Measurements from ENCODE around the gene USP46.

The USP46 gene

DNA sequence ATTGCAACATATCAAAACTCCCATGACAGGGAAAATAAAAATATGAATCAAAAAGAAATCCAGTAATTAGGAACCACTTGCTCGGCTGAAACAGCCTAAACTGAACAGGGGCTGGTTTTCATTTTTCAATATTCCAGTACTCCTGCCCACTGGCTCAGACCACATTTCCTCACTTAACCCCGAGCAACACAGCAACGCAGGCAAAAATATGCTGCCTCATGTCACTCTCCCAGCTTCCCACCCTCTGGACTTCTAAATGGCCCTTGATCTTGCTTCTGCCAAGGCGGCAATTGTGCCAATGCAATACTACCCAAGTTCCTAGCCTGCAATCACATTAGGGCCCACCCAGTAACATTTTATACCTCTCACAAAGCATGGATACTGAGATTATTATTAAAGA, 30.6 kb downstream of the USP46 start:
- no peaks in the 10 kb centered on the region for H3K27me3 ChIP-seq (replicated peaks in 2 of 5; ENCODE audit: control insufficient read depth in 4 of 5, insufficient read depth in 5 of 5, low read length in 4 of 5)
- WGBS (ENCODE audit: insufficient coverage) = 93% methylated on average over 3 of the region's 4 CpGs
- ChIA-PET CTCF (interaction anchor here (1.4 kb wide), 1 partner anchor 15 kb away, joined by 4 read pairs; no protein-coding TSS in a partner anchor), POLR2A (interaction anchor here (0.6 kb wide), 1 partner anchor 46 kb away, joined by 3 read pairs; no protein-coding TSS in a partner anchor)
- no peaks in the 10 kb centered on the region for H3K9me3 ChIP-seq (ENCODE audit: control extremely low read depth in 1 of 5, control insufficient read depth in 4 of 5, insufficient read depth in 2 of 5, low read depth in 1 of 5, low read length in 4 of 5)
- peaks cover 6 to 21% (median 8%) of the 10 kb centered on the region in 4 experiments for H3K36me3 ChIP-seq (ENCODE audit: control insufficient read depth in 4 of 4, insufficient read depth in 4 of 4, low read length in 3 of 4)
- no peak for DNase-seq
- no peaks in the 10 kb centered on the region for H3K4me1 ChIP-seq (ENCODE audit: control extremely low read depth in 1 of 4, control insufficient read depth in 4 of 4, insufficient read depth in 4 of 4, low read length in 3 of 4)
- H3K4me3 ChIP-seq (ENCODE audit: control insufficient read depth in 1 of 7, extremely low read depth in 1 of 7, insufficient read depth in 4 of 7, low read depth in 2 of 7, low read length in 6 of 7) = no peak overlapping the region
- H3K27ac ChIP-seq (ENCODE audit: insufficient read depth in 1 of 2, low read depth in 1 of 2, low read length in 2 of 2, poor library complexity in 1 of 2, severe bottlenecking in 2 of 2) = no peak overlapping the region

DNA sequence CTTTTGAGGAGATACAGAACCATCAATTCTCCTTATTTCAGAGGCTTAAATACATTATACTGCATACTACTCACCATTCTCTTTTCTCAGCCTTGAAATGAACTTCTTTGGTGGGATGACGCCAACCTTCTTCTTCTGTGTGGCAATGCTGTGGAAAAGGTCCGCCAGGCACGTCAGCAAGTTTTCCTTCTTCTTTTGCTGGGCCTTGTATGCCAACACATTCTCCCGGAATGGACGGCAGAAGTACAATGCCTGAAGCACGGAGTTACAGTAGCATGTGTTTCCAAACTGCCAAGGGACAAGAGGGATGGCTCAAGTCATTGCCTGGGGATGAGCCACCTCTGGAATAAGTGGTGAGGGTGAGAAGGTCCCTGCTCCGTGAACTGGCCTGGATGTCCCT, 31.2 kb downstream of the USP46 start:
- H3K4me3 ChIP-seq (ENCODE audit: control insufficient read depth in 1 of 7, extremely low read depth in 1 of 7, insufficient read depth in 4 of 7, low read depth in 2 of 7, low read length in 6 of 7) = no peak overlapping the region
- no peaks in the 10 kb centered on the region for H3K9me3 ChIP-seq (ENCODE audit: control extremely low read depth in 1 of 5, control insufficient read depth in 4 of 5, insufficient read depth in 2 of 5, low read depth in 1 of 5, low read length in 4 of 5)
- peaks cover 6 to 23% (median 8%) of the 10 kb centered on the region in 4 experiments for H3K36me3 ChIP-seq (ENCODE audit: control insufficient read depth in 4 of 4, insufficient read depth in 4 of 4, low read length in 3 of 4)
- CTCF ChIA-PET = no interaction called here
- whole genome bisulfite sequencing (ENCODE audit: insufficient coverage) = 97% methylated on average over 5 of the region's 7 CpGs
- H3K27me3 ChIP-seq (replicated peaks in 2 of 5; ENCODE audit: control insufficient read depth in 4 of 5, insufficient read depth in 5 of 5, low read length in 4 of 5) = no peaks in the 10 kb centered on the region
- no peak for DNase-seq
- H3K27ac ChIP-seq (ENCODE audit: insufficient read depth in 1 of 2, low read depth in 1 of 2, low read length in 2 of 2, poor library complexity in 1 of 2, severe bottlenecking in 2 of 2) = no peak overlapping the region
- POLR2A ChIA-PET = no interaction called here
- H3K4me1 ChIP-seq (ENCODE audit: control extremely low read depth in 1 of 4, control insufficient read depth in 4 of 4, insufficient read depth in 4 of 4, low read length in 3 of 4) = no peaks in the 10 kb centered on the region

DNA sequence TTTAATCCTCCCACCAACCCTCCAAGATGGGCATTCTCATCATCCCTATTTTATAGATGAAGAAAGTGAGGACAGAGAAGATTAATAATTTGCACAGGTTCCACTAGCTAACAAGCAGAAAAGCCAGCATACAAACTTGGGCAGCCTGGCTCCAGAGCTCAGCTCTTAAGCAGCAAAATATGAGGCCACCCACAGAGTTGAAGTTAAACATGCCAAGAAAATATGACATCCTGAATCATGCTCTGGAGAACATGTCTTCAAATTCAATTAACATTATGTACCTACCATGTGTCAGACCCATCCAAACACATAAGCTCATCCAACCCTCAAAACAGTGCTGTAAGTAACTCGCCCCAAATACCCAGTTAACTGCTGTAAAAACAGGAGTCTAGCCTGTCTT, 33.9 kb downstream of the USP46 start:
- Histone ChIP-seq H3K4me1 (ENCODE audit: control extremely low read depth in 1 of 4, control insufficient read depth in 4 of 4, insufficient read depth in 4 of 4, low read length in 3 of 4) (no peaks in the 10 kb centered on the region), H3K36me3 (ENCODE audit: control insufficient read depth in 4 of 4, insufficient read depth in 4 of 4, low read length in 3 of 4) (peaks cover 9 to 27% (median 11%) of the 10 kb centered on the region in 4 experiments), H3K27me3 (replicated peaks in 2 of 5; ENCODE audit: control insufficient read depth in 4 of 5, insufficient read depth in 5 of 5, low read length in 4 of 5) (no peaks in the 10 kb centered on the region), H3K4me3 (ENCODE audit: control insufficient read depth in 1 of 7, extremely low read depth in 1 of 7, insufficient read depth in 4 of 7, low read depth in 2 of 7, low read length in 6 of 7) (no peak overlapping the region), H3K27ac (ENCODE audit: insufficient read depth in 1 of 2, low read depth in 1 of 2, low read length in 2 of 2, poor library complexity in 1 of 2, severe bottlenecking in 2 of 2) (no peak overlapping the region), H3K9me3 (ENCODE audit: control extremely low read depth in 1 of 5, control insufficient read depth in 4 of 5, insufficient read depth in 2 of 5, low read depth in 1 of 5, low read length in 4 of 5) (no peaks in the 10 kb centered on the region)
- ChIA-PET CTCF (no interaction called here), POLR2A (no interaction called here)
- WGBS (ENCODE audit: insufficient coverage) = 100% methylated on average over 1 of the region's 1 CpG
- no peak for DNase-seq

DNA sequence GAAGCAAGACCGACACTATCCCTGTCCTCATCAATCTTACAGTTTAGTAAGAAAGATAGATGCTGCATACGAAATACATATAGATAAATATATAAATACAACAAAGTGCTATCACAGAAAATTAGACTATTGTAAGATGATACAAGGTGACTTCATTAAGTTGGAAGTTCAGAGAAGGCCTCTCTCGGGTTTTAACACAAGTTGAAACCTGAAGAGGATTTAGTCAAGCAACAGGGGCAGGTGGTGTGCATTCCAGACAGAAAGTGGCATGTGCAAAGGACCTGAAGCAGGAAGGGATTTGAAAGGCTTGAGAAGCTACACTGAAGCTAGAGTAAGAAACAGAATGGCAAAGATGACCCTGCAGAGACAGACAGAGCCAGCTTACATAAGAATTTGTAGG, 36.5 kb downstream of the USP46 start:
- Histone ChIP-seq H3K36me3 (ENCODE audit: control insufficient read depth in 4 of 4, insufficient read depth in 4 of 4, low read length in 3 of 4) (peaks cover 6 to 15% (median 10%) of the 10 kb centered on the region in 4 experiments), H3K27me3 (replicated peaks in 2 of 5; ENCODE audit: control insufficient read depth in 4 of 5, insufficient read depth in 5 of 5, low read length in 4 of 5) (no peaks in the 10 kb centered on the region), H3K4me3 (ENCODE audit: control insufficient read depth in 1 of 7, extremely low read depth in 1 of 7, insufficient read depth in 4 of 7, low read depth in 2 of 7, low read length in 6 of 7) (no peak overlapping the region), H3K27ac (ENCODE audit: insufficient read depth in 1 of 2, low read depth in 1 of 2, low read length in 2 of 2, poor library complexity in 1 of 2, severe bottlenecking in 2 of 2) (no peak overlapping the region), H3K9me3 (ENCODE audit: control extremely low read depth in 1 of 5, control insufficient read depth in 4 of 5, insufficient read depth in 2 of 5, low read depth in 1 of 5, low read length in 4 of 5) (no peaks in the 10 kb centered on the region), H3K4me1 (ENCODE audit: control extremely low read depth in 1 of 4, control insufficient read depth in 4 of 4, insufficient read depth in 4 of 4, low read length in 3 of 4) (no peaks in the 10 kb centered on the region)
- CTCF ChIA-PET = interaction anchor here (0.9 kb wide), 1 partner anchor 289 kb away, joined by 3 read pairs; no protein-coding TSS in a partner anchor
- WGBS (ENCODE audit: insufficient coverage) = 100% methylated on average over 1 of the region's 3 CpGs
- DNase-seq = no peak
- POLR2A ChIA-PET = no interaction called here

DNA sequence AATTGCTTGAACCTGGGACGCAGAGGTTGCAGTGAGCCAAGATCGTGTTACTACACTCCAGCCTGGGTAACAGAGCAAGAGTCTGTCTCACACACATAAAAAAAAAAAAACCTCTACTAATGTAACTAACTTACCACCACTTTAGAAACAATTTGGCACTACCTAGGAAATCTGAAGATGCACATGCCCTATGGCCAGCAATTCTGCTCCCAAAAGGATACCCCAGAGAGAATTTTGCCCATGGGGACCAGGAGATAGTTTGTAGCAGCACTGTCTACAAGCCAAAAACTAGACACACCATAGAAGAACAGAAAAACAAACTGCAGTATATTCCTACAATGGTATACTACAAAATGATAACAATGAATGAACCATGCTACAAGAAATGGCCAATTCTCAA, 37.5 kb downstream of the USP46 start:
- H3K9me3 ChIP-seq (ENCODE audit: control extremely low read depth in 1 of 5, control insufficient read depth in 4 of 5, insufficient read depth in 2 of 5, low read depth in 1 of 5, low read length in 4 of 5) = no peaks in the 10 kb centered on the region
- WGBS (ENCODE audit: insufficient coverage) = 100% methylated on average over 2 of the region's 2 CpGs
- CTCF ChIA-PET = no interaction called here

DNA sequence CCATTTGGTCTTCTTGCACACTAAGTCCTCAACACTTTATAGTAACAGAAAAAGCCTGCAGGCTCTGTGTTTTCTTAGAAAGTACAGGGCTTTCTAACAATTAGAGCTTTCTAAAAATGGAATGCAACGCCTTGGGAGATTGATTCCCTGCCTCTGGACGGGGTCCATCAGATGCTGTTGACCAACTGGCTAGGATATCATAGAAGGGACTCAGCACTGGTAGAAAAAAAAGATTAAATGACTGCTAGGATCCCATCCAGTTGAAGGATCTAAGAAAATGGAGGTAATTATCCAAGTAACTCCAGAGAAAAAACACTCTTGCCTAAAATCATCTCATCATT, 39.5 kb downstream of the USP46 start:
- no peak overlapping the region for H3K4me3 ChIP-seq (ENCODE audit: control insufficient read depth in 1 of 7, extremely low read depth in 1 of 7, insufficient read depth in 4 of 7, low read depth in 2 of 7, low read length in 6 of 7)
- H3K27ac ChIP-seq (ENCODE audit: insufficient read depth in 1 of 2, low read depth in 1 of 2, low read length in 2 of 2, poor library complexity in 1 of 2, severe bottlenecking in 2 of 2) = no peak overlapping the region
- H3K9me3 ChIP-seq (ENCODE audit: control extremely low read depth in 1 of 5, control insufficient read depth in 4 of 5, insufficient read depth in 2 of 5, low read depth in 1 of 5, low read length in 4 of 5) = no peaks in the 10 kb centered on the region
- POLR2A ChIA-PET = no interaction called here
- 100% methylated on average over 2 of the region's 2 CpGs for WGBS (ENCODE audit: insufficient coverage)
- DNase-seq = no peak
- peaks cover 2 to 6% (median 5%) of the 10 kb centered on the region in 4 experiments for H3K36me3 ChIP-seq (ENCODE audit: control insufficient read depth in 4 of 4, insufficient read depth in 4 of 4, low read length in 3 of 4)
- no peaks in the 10 kb centered on the region for H3K4me1 ChIP-seq (ENCODE audit: control extremely low read depth in 1 of 4, control insufficient read depth in 4 of 4, insufficient read depth in 4 of 4, low read length in 3 of 4)
- CTCF ChIA-PET = no interaction called here
- H3K27me3 ChIP-seq (replicated peaks in 2 of 5; ENCODE audit: control insufficient read depth in 4 of 5, insufficient read depth in 5 of 5, low read length in 4 of 5) = no peaks in the 10 kb centered on the region

More for the DNA sequence above, 37.5 kb downstream of the USP46 start:
- peaks cover 6 to 15% (median 10%) of the 10 kb centered on the region in 4 experiments for H3K36me3 ChIP-seq (ENCODE audit: control insufficient read depth in 4 of 4, insufficient read depth in 4 of 4, low read length in 3 of 4)
- DNase-seq = no peak
- no peak overlapping the region for H3K4me3 ChIP-seq (ENCODE audit: control insufficient read depth in 1 of 7, extremely low read depth in 1 of 7, insufficient read depth in 4 of 7, low read depth in 2 of 7, low read length in 6 of 7)
- H3K27me3 ChIP-seq (replicated peaks in 2 of 5; ENCODE audit: control insufficient read depth in 4 of 5, insufficient read depth in 5 of 5, low read length in 4 of 5) = no peaks in the 10 kb centered on the region
- no peaks in the 10 kb centered on the region for H3K4me1 ChIP-seq (ENCODE audit: control extremely low read depth in 1 of 4, control insufficient read depth in 4 of 4, insufficient read depth in 4 of 4, low read length in 3 of 4)
- no peak overlapping the region for H3K27ac ChIP-seq (ENCODE audit: insufficient read depth in 1 of 2, low read depth in 1 of 2, low read length in 2 of 2, poor library complexity in 1 of 2, severe bottlenecking in 2 of 2)
- POLR2A ChIA-PET = no interaction called here

DNA sequence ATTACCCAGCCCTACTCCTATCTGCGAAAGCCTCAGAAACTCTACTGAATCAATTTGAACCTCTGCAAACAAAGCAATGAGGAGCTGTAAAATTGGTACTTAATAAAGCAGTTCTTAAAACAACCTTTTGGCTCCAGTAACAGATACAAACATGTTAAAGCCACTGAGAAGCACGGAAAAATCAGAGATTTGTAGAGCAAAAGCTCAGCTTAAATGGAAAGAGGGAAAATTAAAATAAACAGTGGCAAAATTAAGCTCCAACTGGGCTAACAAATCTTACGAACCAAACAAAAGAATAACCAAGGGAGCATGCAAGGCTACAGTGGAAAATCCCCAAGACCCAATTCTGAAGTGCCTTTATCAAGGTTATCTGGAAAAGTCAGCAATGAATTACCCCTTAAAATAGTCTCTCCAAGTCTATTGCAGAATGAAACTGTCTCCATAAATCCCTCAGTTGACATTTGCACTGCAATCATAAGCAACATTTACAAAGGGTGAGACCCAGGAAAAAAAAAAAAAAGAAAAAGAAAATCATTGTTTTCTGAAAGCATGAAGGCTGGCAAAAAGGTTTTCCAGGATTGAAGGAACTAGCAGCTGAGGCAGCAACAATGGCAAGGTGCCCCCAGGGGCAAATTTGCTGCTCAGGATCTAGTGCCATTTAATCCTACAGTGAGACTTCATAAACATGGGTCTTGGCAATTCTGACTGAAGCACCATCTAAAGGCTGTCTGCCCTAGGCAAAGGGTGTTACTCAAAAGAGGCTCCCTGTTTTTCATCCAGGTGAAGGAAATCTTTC, 40.1 kb downstream of the USP46 start:
- no peak overlapping the region for H3K27ac ChIP-seq (ENCODE audit: insufficient read depth in 1 of 2, low read depth in 1 of 2, low read length in 2 of 2, poor library complexity in 1 of 2, severe bottlenecking in 2 of 2)
- DNase-seq = no peak
- peaks cover 0 to 1% (median 0%) of the 10 kb centered on the region in 5 experiments for H3K9me3 ChIP-seq (ENCODE audit: control extremely low read depth in 1 of 5, control insufficient read depth in 4 of 5, insufficient read depth in 2 of 5, low read depth in 1 of 5, low read length in 4 of 5)
- H3K4me1 ChIP-seq (ENCODE audit: control extremely low read depth in 1 of 4, control insufficient read depth in 4 of 4, insufficient read depth in 4 of 4, low read length in 3 of 4) = no peaks in the 10 kb centered on the region
- POLR2A ChIA-PET = no interaction called here
- no peak overlapping the region for H3K4me3 ChIP-seq (ENCODE audit: control insufficient read depth in 1 of 7, extremely low read depth in 1 of 7, insufficient read depth in 4 of 7, low read depth in 2 of 7, low read length in 6 of 7)
- 100% methylated on average over 1 of the region's 3 CpGs for WGBS (ENCODE audit: insufficient coverage)
- H3K27me3 ChIP-seq (replicated peaks in 2 of 5; ENCODE audit: control insufficient read depth in 4 of 5, insufficient read depth in 5 of 5, low read length in 4 of 5) = no peaks in the 10 kb centered on the region
- H3K36me3 ChIP-seq (ENCODE audit: control insufficient read depth in 4 of 4, insufficient read depth in 4 of 4, low read length in 3 of 4) = peaks cover 2 to 6% (median 5%) of the 10 kb centered on the region in 4 experiments
- CTCF ChIA-PET = interaction anchor here (1.0 kb wide), 1 partner anchor 363 kb away, joined by 3 read pairs; no protein-coding TSS in a partner anchor

Data from common myeloid progenitor, CD34-positive (primary cell).